H1 (cell line): ENCODE results near the gene ACSL4. TPM values are rescaled to one million over a fixed set of nuclear protein-coding genes. Genes with fewer than 3 reads are reported as not detected.

ENCODE experiments used
- CTCF ChIA-PET: fragments of 300-600 bp; sonication (Branson Sonifier 250); formaldehyde crosslinking; loops from one replicate; lab custom pipeline; 2021; ENCODE audit not compliant: partially characterized antibody; lab: Charles Lee
- POLR2A ChIA-PET: fragments of 300-600 bp; sonication (Branson Sonifier 250); formaldehyde crosslinking; loops from one replicate; lab custom pipeline; 2021; ENCODE audit warnings: inconsistent platforms; ENCODE audit not compliant: partially characterized antibody; lab: Charles Lee
- DNase-seq, 2 experiments: peaks; one replicate each; pipeline versions ENCODE4 v3.0.0 to v3.0.0-alpha.2; 2010 to 2022; ENCODE audit warnings: low spot score in 2 of 2, low read depth in 1 of 2, mixed read lengths in 1 of 2
- FAIRE-seq: peaks from 2 replicates; lab custom pipeline; 2011; peaks lifted over from hg19 to GRCh38; lab: Jason Lieb, UNC
- H2AFZ ChIP-seq: 2 replicates; pipeline ENCODE4 v1.8.1; 2012; ENCODE audit warnings: low read length, inconsistent platforms
- H2AK5ac ChIP-seq: 2 replicates; pipeline ENCODE4 v1.6.1; 2013; ENCODE audit warnings: low read depth, low read length
- H2BK120ac ChIP-seq: replicated peaks from 2 replicates; pipeline ENCODE3; 2013; ENCODE audit warnings: low read depth, low read length, inconsistent platforms
- H2BK12ac ChIP-seq: 2 replicates; pipeline ENCODE4 v1.6.1; 2013; ENCODE audit warnings: low read depth, low read length
- H2BK15ac ChIP-seq: 2 replicates; pipeline ENCODE4 v1.6.1; 2013; ENCODE audit warnings: low read length
- H2BK20ac ChIP-seq: 2 replicates; pipeline ENCODE4 v1.6.1; 2013; ENCODE audit warnings: low read length
- H2BK5ac ChIP-seq: 2 replicates; pipeline ENCODE4 v1.6.1; 2013; ENCODE audit warnings: low read depth, low read length
- H3K14ac ChIP-seq: 2 replicates; pipeline ENCODE4 v1.6.1; 2013; ENCODE audit warnings: inconsistent platforms; ENCODE audit not compliant: insufficient read length
- H3K18ac ChIP-seq: 2 replicates; pipeline ENCODE4 v1.6.1; 2013; ENCODE audit warnings: low read length; ENCODE audit errors: extremely low read depth
- H3K23ac ChIP-seq: 2 replicates; pipeline ENCODE4 v1.6.1; 2013; ENCODE audit warnings: inconsistent platforms; ENCODE audit not compliant: insufficient read length
- H3K23me2 ChIP-seq: 2 replicates; pipeline ENCODE4 v1.6.1; 2013; ENCODE audit warnings: low read depth, low read length
- H3K27ac ChIP-seq: 2 replicates; pipeline ENCODE4 v1.6.1; 2011; ENCODE audit warnings: low read depth, low read length, inconsistent platforms
- H3K27me3 ChIP-seq, 4 experiments: replicated peaks in 1 of 4; 1 replicate in 1 of 4; 2 replicates in 3 of 4; pipeline versions ENCODE4 v1.6.1 to v1.8.1; 2011 to 2013; ENCODE audit warnings: low read length in 3 of 4, mild to moderate bottlenecking in 3 of 4, inconsistent platforms in 2 of 4, mixed read lengths in 2 of 4, moderate library complexity in 1 of 4; ENCODE audit not compliant: control insufficient read depth in 3 of 4, insufficient read depth in 3 of 4; ENCODE audit errors: extremely low read depth in 1 of 4
- H3K36me3 ChIP-seq, 4 experiments: 2 replicates each; pipeline versions ENCODE4 v1.6.1 to v1.8.1; 2011 to 2013; ENCODE audit warnings: mild to moderate bottlenecking in 4 of 4, low read length in 3 of 4, moderate library complexity in 2 of 4, control low read depth in 1 of 4, inconsistent platforms in 1 of 4; ENCODE audit not compliant: insufficient read depth in 4 of 4, control insufficient read depth in 2 of 4
- H3K4ac ChIP-seq: replicated peaks from 2 replicates; pipeline ENCODE3; 2013; ENCODE audit warnings: low read length, low read depth, mixed read lengths, inconsistent platforms; ENCODE audit not compliant: insufficient read length
- H3K4me1 ChIP-seq, 4 experiments: replicated peaks in 1 of 4; 1 replicate in 1 of 4; 2 replicates in 3 of 4; pipeline versions ENCODE4 v1.6.1 to v1.8.1; 2011 to 2013; ENCODE audit warnings: low read length in 3 of 4, inconsistent platforms in 2 of 4, mixed read lengths in 1 of 4; ENCODE audit not compliant: insufficient read depth in 4 of 4, control insufficient read depth in 3 of 4
- H3K4me2 ChIP-seq, 2 experiments: 2 replicates each; pipeline versions ENCODE4 v1.6.1 to v1.8.1; 2011 to 2013; ENCODE audit warnings: low read depth in 2 of 2, low read length in 2 of 2, control low read depth in 1 of 2, inconsistent platforms in 1 of 2, mild to moderate bottlenecking in 1 of 2; ENCODE audit not compliant: insufficient read depth in 1 of 2
- H3K4me3 ChIP-seq, 4 experiments: fragments of 200-600, 300-600 bp in 1 of 4; sonication (generic), shearing (Covaris generic), sonication (Bioruptor Twin) in 1 of 4; 2 replicates each; pipeline versions ENCODE4 v1.5.1 to v1.8.1; 2011 to 2016; ENCODE audit warnings: low read length in 4 of 4, low read depth in 3 of 4, control low read depth in 2 of 4, inconsistent platforms in 2 of 4, mild to moderate bottlenecking in 2 of 4, mixed read lengths in 1 of 4, moderate library complexity in 1 of 4; ENCODE audit not compliant: insufficient read depth in 2 of 4; ENCODE audit errors: extremely low read depth in 1 of 4
- H3K56ac ChIP-seq: replicated peaks from 2 replicates; pipeline ENCODE3; 2013; ENCODE audit warnings: low read depth, mild to moderate bottlenecking, mixed read lengths, low read length, inconsistent platforms; ENCODE audit not compliant: insufficient read length
- H3K79me1 ChIP-seq: 2 replicates; pipeline ENCODE4 v1.6.1; 2013; ENCODE audit warnings: low read depth, low read length, control low read depth
- H3K79me2 ChIP-seq, 2 experiments: 2 replicates each; pipeline versions ENCODE4 v1.6.1 to v1.8.1; 2012 to 2013; ENCODE audit warnings: low read length in 2 of 2, mild to moderate bottlenecking in 2 of 2, inconsistent platforms in 1 of 2; ENCODE audit not compliant: insufficient read depth in 2 of 2, control insufficient read depth in 1 of 2
- H3K9ac ChIP-seq, 4 experiments: replicated peaks in 1 of 4; 1 replicate in 1 of 4; 2 replicates in 3 of 4; pipeline versions ENCODE4 v1.6.1 to v1.8.1; 2011 to 2013; ENCODE audit warnings: low read depth in 3 of 4, low read length in 3 of 4, control low read depth in 2 of 4, mild to moderate bottlenecking in 2 of 4, moderate library complexity in 2 of 4, inconsistent platforms in 1 of 4; ENCODE audit errors: extremely low read depth in 1 of 4
- H3K9me3 ChIP-seq, 2 experiments: 2 replicates each; pipeline versions ENCODE4 v1.6.1 to v1.8.1; 2012 to 2013; ENCODE audit warnings: mild to moderate bottlenecking in 2 of 2, moderate library complexity in 2 of 2, control low read depth in 1 of 2, inconsistent platforms in 1 of 2, low read depth in 1 of 2, low read length in 1 of 2, mixed read lengths in 1 of 2; ENCODE audit not compliant: insufficient read depth in 2 of 2
- H4K20me1 ChIP-seq, 2 experiments: replicated peaks in 1 of 2; 2 replicates each; pipeline versions ENCODE3 to v1.8.1; 2011 to 2013; ENCODE audit warnings: inconsistent platforms in 2 of 2, low read length in 2 of 2, mild to moderate bottlenecking in 1 of 2; ENCODE audit not compliant: insufficient read depth in 2 of 2, control insufficient read depth in 1 of 2
- H4K5ac ChIP-seq: 2 replicates; pipeline ENCODE4 v1.6.1; 2013; ENCODE audit warnings: low read length, low read depth, mixed read lengths, inconsistent platforms; ENCODE audit not compliant: insufficient read length
- H4K8ac ChIP-seq: 2 replicates; pipeline ENCODE4 v1.8.0; 2013; ENCODE audit warnings: mild to moderate bottlenecking, moderate library complexity, low read length, inconsistent platforms; ENCODE audit not compliant: insufficient read depth; ENCODE audit errors: extremely low read depth
- H4K91ac ChIP-seq: replicated peaks from 2 replicates; pipeline ENCODE3; 2013; ENCODE audit warnings: low read length, mixed read lengths, inconsistent platforms; ENCODE audit not compliant: insufficient read length
- GTF2F1 ChIP-seq: IDR thresholded peaks from 2 replicates; pipeline ENCODE4 v1.6.1; 2012; ENCODE audit warnings: low read depth, low read length, improper control_type of control experiment, borderline replicate concordance
- JUN ChIP-seq: IDR thresholded peaks from 2 replicates; pipeline ENCODE4 v1.6.1; 2011; ENCODE audit warnings: low read depth, mild to moderate bottlenecking, improper control_type of control experiment, low read length
- MAFK ChIP-seq: IDR thresholded peaks from 2 replicates; pipeline ENCODE4 v1.6.1; 2012; ENCODE audit warnings: low read depth, mild to moderate bottlenecking, improper control_type of control experiment, low read length
- RBBP5 ChIP-seq: IDR thresholded peaks from 2 replicates; pipeline ENCODE4 v1.7.1; 2012; ENCODE audit warnings: low read depth, mild to moderate bottlenecking, inconsistent platforms, low read length, moderate library complexity, borderline replicate concordance
- SUZ12 ChIP-seq: fragments of 200-600 bp; sonication (generic); IDR thresholded peaks from 2 replicates; pipeline ENCODE4 v1.6.1; 2012; ENCODE audit warnings: mild to moderate bottlenecking, inconsistent platforms, low read length, moderate library complexity, mixed read lengths
- TBP ChIP-seq: IDR thresholded peaks from 2 replicates; pipeline ENCODE4 v1.6.1; 2011; ENCODE audit warnings: low read depth, low read length, improper control_type of control experiment
- WGBS, 2 experiments: shearing (Covaris generic) in 1 of 2; methylation state at CpG; one replicate each; pipeline versions ENCODE4 v1.1.6 to v1.1.7; 2013 to 2015; ENCODE audit warnings: low lambda C conversion rate in 2 of 2, mixed read lengths in 2 of 2, inconsistent platforms in 1 of 2, low coverage in 1 of 2, missing lambda C conversion rate in 1 of 2; ENCODE audit not compliant: insufficient replicate concordance in 2 of 2, insufficient coverage in 1 of 2, insufficient read length in 1 of 2; ENCODE audit errors: extremely low coverage in 1 of 2, missing lambda C conversion rate in 1 of 2; 5-methylcytosine and 5-hydroxymethylcytosine counted together
- polyA plus RNA-seq, 7 experiments: library from polyadenylated mRNA; depleted of rRNA in 3 of 7; stranded (reverse) in 5 of 7; unstranded in 2 of 7; fragments of >200 nt in 5 of 7; fragments of 200-250 nt in 2 of 7; gene quantifications; 1 replicate in 5 of 7; 2 replicates in 1 of 7; 4 replicates in 1 of 7; pipeline versions ENCODE4 v1.2.1 to v1.2.3, GENCODE V29; 2011 to 2013; ENCODE audit warnings: missing spikeins in 2 of 7, mixed read lengths in 2 of 7
- total RNA-seq: library from RNA; stranded (reverse); fragmentation: NEBNext Ultra II Directional; extraction: Animal tissue kit (Norgen Biotek cat#: 25700); gene quantifications from 2 replicates; pipeline ENCODE4 v1.2.1, GENCODE V29; 2021
- TF ChIP-seq, protein P1 (sequence below), 3 experiments: IDR thresholded peaks; 1 replicate in 2 of 3; 2 replicates in 1 of 3; pipeline versions ENCODE4 v1.5.1 to v1.6.1; 2011; ENCODE audit warnings: low read length in 3 of 3, mild to moderate bottlenecking in 3 of 3, inconsistent platforms in 2 of 3, low read depth in 1 of 3, moderate library complexity in 1 of 3; ENCODE audit not compliant: insufficient read depth in 1 of 3; ENCODE audit errors: control extremely low read depth in 1 of 3

ACSL4 gene
- total and polyA plus RNA-seq, 2 of the 8 experiments (the other 6 are each of a cell fraction or from before 2014, with no cell fraction given), result 11.3 to 47.0 TPM

DNA sequence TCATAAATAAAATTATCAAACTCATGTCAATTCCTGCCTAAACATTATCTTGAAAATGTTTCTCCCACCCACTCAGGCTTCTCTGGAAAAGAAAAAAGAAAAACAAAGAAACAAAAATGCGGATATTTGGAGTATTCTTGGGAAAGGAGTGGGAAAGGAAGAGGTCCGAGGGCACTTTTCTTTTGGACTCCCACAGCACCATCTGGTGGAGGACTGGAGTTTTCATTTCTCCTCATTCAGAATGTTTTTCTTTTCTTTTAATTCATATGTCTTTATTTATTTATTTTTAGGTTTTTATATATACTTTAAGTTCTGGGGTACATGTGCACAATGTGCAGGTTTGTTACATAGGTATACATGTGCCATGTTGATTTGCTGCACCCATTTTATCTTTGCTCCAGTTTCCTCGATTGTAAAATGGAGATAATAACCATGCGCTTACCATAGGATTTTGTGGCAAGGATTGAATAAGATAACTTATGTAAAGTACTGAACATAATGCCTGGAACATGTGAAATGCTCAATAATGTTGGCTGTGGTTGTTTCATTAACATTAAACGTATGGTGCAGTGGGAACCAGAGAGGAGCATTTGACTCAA lies 100.1 kb downstream of the ACSL4 start:
- 50% methylated on average over 5 of the region's 5 CpGs; no CpG with 5 or more reads in 1 of the 2 experiments for WGBS, 2 experiments
- Histone ChIP-seq H3K14ac (no peak overlapping the region), H3K36me3 (no peaks in the 10 kb centered on the region), H3K27ac (no peak overlapping the region), H3K4me1 (no peaks in the 10 kb centered on the region), H3K9ac (no peak overlapping the region), H2BK20ac (no peak overlapping the region), H4K8ac (no peak overlapping the region), H3K79me1 (no peaks in the 10 kb centered on the region), H3K23me2 (no peaks in the 10 kb centered on the region), H4K20me1 (no peaks in the 10 kb centered on the region), H3K4me3 (no peak overlapping the region), H2AFZ (no peak overlapping the region), H3K79me2 (no peaks in the 10 kb centered on the region), H2BK5ac (no peak overlapping the region), H3K9me3 (no peaks in the 10 kb centered on the region), H3K56ac (no peak overlapping the region), H2AK5ac (no peak overlapping the region), H3K27me3 (no peaks in the 10 kb centered on the region), H2BK15ac (no peak overlapping the region), H4K91ac (no peak overlapping the region), H2BK12ac (no peak overlapping the region), H3K23ac (no peak overlapping the region), H3K18ac (no peak overlapping the region), H3K4ac (no peak overlapping the region), H2BK120ac (no peak overlapping the region), H4K5ac (no peak overlapping the region), H3K4me2 (no peak overlapping the region)
- CTCF ChIA-PET, result interaction anchor here (0.8 to 5.3 kb wide), 13 partner anchors 8 to 258 kb away, joined by 3 to 110 read pairs (median 5); partner anchors contain the start of genes GUCY2F and KCNE5
- DNase-seq, result no peak
- POLR2A ChIA-PET, result interaction anchor here (0.7 kb wide), 1 partner anchor 97 kb away, joined by 3 read pairs; the partner anchor contains the start of gene NXT2
- FAIRE-seq, result no peak
- TF ChIP-seq JUN (no peak), SUZ12 (no peak), RBBP5 (no peak), GTF2F1 (no peak), TBP (no peak), MAFK (no peak)
- TF ChIP-seq, protein P1, sequence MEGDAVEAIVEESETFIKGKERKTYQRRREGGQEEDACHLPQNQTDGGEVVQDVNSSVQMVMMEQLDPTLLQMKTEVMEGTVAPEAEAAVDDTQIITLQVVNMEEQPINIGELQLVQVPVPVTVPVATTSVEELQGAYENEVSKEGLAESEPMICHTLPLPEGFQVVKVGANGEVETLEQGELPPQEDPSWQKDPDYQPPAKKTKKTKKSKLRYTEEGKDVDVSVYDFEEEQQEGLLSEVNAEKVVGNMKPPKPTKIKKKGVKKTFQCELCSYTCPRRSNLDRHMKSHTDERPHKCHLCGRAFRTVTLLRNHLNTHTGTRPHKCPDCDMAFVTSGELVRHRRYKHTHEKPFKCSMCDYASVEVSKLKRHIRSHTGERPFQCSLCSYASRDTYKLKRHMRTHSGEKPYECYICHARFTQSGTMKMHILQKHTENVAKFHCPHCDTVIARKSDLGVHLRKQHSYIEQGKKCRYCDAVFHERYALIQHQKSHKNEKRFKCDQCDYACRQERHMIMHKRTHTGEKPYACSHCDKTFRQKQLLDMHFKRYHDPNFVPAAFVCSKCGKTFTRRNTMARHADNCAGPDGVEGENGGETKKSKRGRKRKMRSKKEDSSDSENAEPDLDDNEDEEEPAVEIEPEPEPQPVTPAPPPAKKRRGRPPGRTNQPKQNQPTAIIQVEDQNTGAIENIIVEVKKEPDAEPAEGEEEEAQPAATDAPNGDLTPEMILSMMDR (IDR thresholded peaks at IDR 0.05; ENCODE audit: control extremely low read depth in 1 of 3, insufficient read depth in 1 of 3, low read depth in 1 of 3, low read length in 3 of 3), result peak in 2 of 3 experiments; percentile 23 to 64; a peak in 3 of 4 replicates
